RPMI8226 (cell line): Measurements from ENCODE around the gene TNFRSF6B.

Experiments
- DNase-seq: peaks from one replicate; pipeline ENCODE4 v3.0.0-alpha.2; 2015

Gene TNFRSF6B

GRCh38 chr20:63686492-63687321 is 9.7 kb upstream of the TNFRSF6B start:
- no peak for DNase-seq

GRCh38 chr20:63687419-63688178 is 8.9 kb upstream of the TNFRSF6B start:
- no peak for DNase-seq

GRCh38 chr20:63688228-63689045 is 8.0 kb upstream of the TNFRSF6B start:
- DNase-seq = no peak

- DNase-seq = no peak
These were observed 7.1 kb upstream of the TNFRSF6B start for GRCh38 chr20:63689046-63690002.

GRCh38 chr20:63690003-63690897 is 6.2 kb upstream of the TNFRSF6B start:
- DNase-seq = no peak

- no peak for DNase-seq
These were observed 5.3 kb upstream of the TNFRSF6B start for GRCh38 chr20:63690898-63691710.

- no peak for DNase-seq
These were observed 4.6 kb upstream of the TNFRSF6B start for GRCh38 chr20:63691711-63692435.

GRCh38 chr20:63692436-63693082 is 3.9 kb upstream of the TNFRSF6B start:
- DNase-seq = no peak

- no peak for DNase-seq
These were observed 3.2 kb upstream of the TNFRSF6B start for GRCh38 chr20:63693083-63693732.

- DNase-seq = no peak
These were observed 2.5 kb upstream of the TNFRSF6B start for GRCh38 chr20:63693733-63694583.

- DNase-seq = no peak
These were observed 1.6 kb upstream of the TNFRSF6B start for GRCh38 chr20:63694584-63695423.

GRCh38 chr20:63695424-63696305 is 787 bp upstream of the TNFRSF6B start:
- DNase-seq = no peak

- DNase-seq = no peak
These were observed 185 bp upstream of the TNFRSF6B start for GRCh38 chr20:63696306-63696627.

GRCh38 chr20:63697357-63697867 is 960 bp downstream of the TNFRSF6B start:
- DNase-seq = no peak

- DNase-seq = no peak
These were observed 1.6 kb downstream of the TNFRSF6B start for GRCh38 chr20:63697868-63698545.
